AG10803 (cell line): ENCODE data around the gene ARFGAP1.

Experiments used
- DNase-seq: peaks from one replicate; pipeline ENCODE4 v3.0.0; 2010; ENCODE audit warnings: low read depth
- H3K4me3 ChIP-seq: 2 replicates; pipeline ENCODE4 v1.5.1; 2011; ENCODE audit warnings: mild to moderate bottlenecking, low read length, control low read depth
- CTCF ChIP-seq: conservative IDR thresholded peaks from 2 replicates; pipeline ENCODE4 v1.5.1; 2011; ENCODE audit warnings: mild to moderate bottlenecking, low read length, control low read depth, inconsistent platforms

The ARFGAP1 gene

GRCh38 chr20:63326314-63327230 lies 54.0 kb downstream of the ARFGAP1 start:
- no peak for DNase-seq
- no peak for TF ChIP-seq CTCF
- no peak overlapping the region for H3K4me3 ChIP-seq

- no peak for TF ChIP-seq CTCF
- no peak for DNase-seq
- H3K4me3 ChIP-seq, result no peak overlapping the region
These were observed 54.7 kb downstream of the ARFGAP1 start for GRCh38 chr20:63327231-63327745.

- no peak for DNase-seq
- no peak for TF ChIP-seq CTCF
- no peak overlapping the region for H3K4me3 ChIP-seq
These were observed 55.5 kb downstream of the ARFGAP1 start for GRCh38 chr20:63328026-63328700.

GRCh38 chr20:63328718-63329275 lies 56.2 kb downstream of the ARFGAP1 start:
- no peak overlapping the region for H3K4me3 ChIP-seq
- no peak for TF ChIP-seq CTCF
- DNase-seq, result no peak

- TF ChIP-seq CTCF, result no peak
- H3K4me3 ChIP-seq, result no peak overlapping the region
- no peak for DNase-seq
These were observed 56.9 kb downstream of the ARFGAP1 start for GRCh38 chr20:63329331-63330083.

GRCh38 chr20:63330084-63330760 lies 57.6 kb downstream of the ARFGAP1 start:
- no peak for DNase-seq
- TF ChIP-seq CTCF, result no peak
- no peak overlapping the region for H3K4me3 ChIP-seq
